Heart left ventricle (tissue), 16 donors: ENCODE data around the gene SLFN12. TPM values are rescaled to one million over a fixed set of nuclear protein-coding genes. Genes with fewer than 3 reads are reported as not detected.

ENCODE experiments used
- ATAC-seq, 4 donors: fragments of 200-7000 bp; cut with Tn5 transposase; one replicate each; pipeline ENCODE4 v1.9.1; 2020 to 2022; ENCODE audit warnings: moderate library complexity in 4 of 4, mild to moderate bottlenecking in 3 of 4, moderate number of reproducible peaks in 1 of 4
- DNase-seq, 5 donors: peaks; one replicate each; pipeline ENCODE4 v3.0.0-alpha.2; 2020
- H3K27ac ChIP-seq, 12 donors: fragments of 200-600 bp; sonication (generic) in 4 of 12; one replicate each; pipeline versions ENCODE4 v1.5.0 to v1.8.0; 2016 to 2022; ENCODE audit warnings: mild to moderate bottlenecking in 2 of 12
- H3K27me3 ChIP-seq, 9 donors: fragments of 200-600 bp; sonication (generic) in 2 of 9; one replicate each; pipeline versions ENCODE4 v1.5.1 to v1.8.0; 2016 to 2022; ENCODE audit warnings: mild to moderate bottlenecking in 3 of 9
- H3K36me3 ChIP-seq, 9 donors: fragments of 200-600 bp; sonication (generic) in 2 of 9; one replicate each; pipeline versions ENCODE4 v1.5.0 to v1.8.0; 2018 to 2022; ENCODE audit warnings: mild to moderate bottlenecking in 2 of 9
- H3K4me1 ChIP-seq, 12 donors: fragments of 200-600 bp; sonication (generic) in 4 of 12; one replicate each; pipeline versions ENCODE4 v1.5.0 to v1.8.0; 2016 to 2022; ENCODE audit warnings: mild to moderate bottlenecking in 3 of 12
- H3K4me3 ChIP-seq, 12 donors: fragments of 200-600 bp; sonication (generic) in 4 of 12; one replicate each; pipeline versions ENCODE4 v1.5.0 to v1.8.0; 2017 to 2022; ENCODE audit warnings: mild to moderate bottlenecking in 9 of 12, moderate library complexity in 4 of 12
- H3K9me3 ChIP-seq, 12 donors: fragments of 200-600 bp; sonication (generic) in 4 of 12; one replicate each; pipeline versions ENCODE4 v1.5.0 to v1.8.0; 2016 to 2022; ENCODE audit warnings: mild to moderate bottlenecking in 1 of 12
- POLR2A ChIP-seq, 2 donors: fragments of 450-650 bp; IDR thresholded peaks; one replicate each; pipeline ENCODE4 v1.6.1; 2017; ENCODE audit warnings: antibody characterized with exemption in 2 of 2, mild to moderate bottlenecking in 2 of 2, moderate library complexity in 2 of 2
- WGBS, 4 donors: extraction: QIAGEN DNeasy Blood & Tissue Kit in 2 of 4; methylation state at CpG; one replicate each; pipeline versions ENCODE4 v1.1.5 to v1.1.7; 2013 to 2018; 5-methylcytosine and 5-hydroxymethylcytosine counted together
- intact Hi-C, 10 donors: fragments of 100-400 bp; cut with DNase I; formaldehyde crosslinking; loops; one replicate each; pipeline versions ENCODE4 v1.11.1 to v1.14.2; 2022
- polyA plus RNA-seq, 2 donors: library from polyadenylated mRNA; stranded (reverse); fragments of 200-250 nt; gene quantifications; one replicate each; pipeline ENCODE4 v1.2.3, GENCODE V29; 2013
- total RNA-seq, 9 donors: library from RNA; depleted of rRNA in 2 of 9; stranded (reverse); fragments of >200 nt in 2 of 9; fragmentation: NEBNext Ultra II Directional in 3 of 9; extraction: Animal tissue kit (Norgen Biotek cat#: 25700) in 3 of 9; gene quantifications; one replicate each; pipeline versions ENCODE4 v1.1.0 to v1.2.4, GENCODE V29; 2016 to 2023
- TF ChIP-seq, protein P1 (sequence below), 12 donors: fragments of 200-600 bp; sonication (generic) in 4 of 12; IDR thresholded peaks; one replicate each; pipeline versions ENCODE4 v1.5.0 to v1.8.0; 2018 to 2022; ENCODE audit warnings: antibody characterized with exemption in 12 of 12, mild to moderate bottlenecking in 5 of 12
- donor health status: ischemic (EF 13 %, LVEDD 7.1; RV severe dilation, severe dysfunction).
- donor health status: healthy with polysubstance abuse.
- donor health status: DM: no; HTN: yes; CAD: no.
- donor health status: DM: no; HTN: no; CAD: no.
- donor health status: ischemic (EF 25% LVEDD 6.9; RV normal size, moderate dysfunction).
- donor health status: ischemic (EF 25% LVEDD 5.7; RV mildly dilated, moderate dysfunction).
- donor health status: healthy.
- donor health status: DM: yes; HTN: yes; CAD: no.
- donor health status: ischemic (EF 35%, LVEDD 5.7; RV mildly dilated, moderate dysfunction).
- donor health status: nonischemic (EF 11% LVEDD 7.7; RV severe dilation, severe dysfunction).
- donor health status: DM: yes; HTN: yes; CAD: no.
- donor health status: PGD.
- donor health status: ischemic (EF 29% LVEDD 5.4; RV normal size, mild dysfunction).
- donor health status: nonischemic (EF 23%, LVEDD 6.1; RV moderate dilation, normal function).

Gene SLFN12
- total and polyA plus RNA-seq, 11 donors: 1.7 to 10.0 (median 4.3) TPM

GRCh38 chr17:35377068-35377467 lies 55.2 kb downstream of the SLFN12 start:
- Histone ChIP-seq H3K27ac (peak overlapping the region in 11 of 12 donors; percentile 11 to 68 (median 54)), H3K4me3 (peak overlapping the region in 5 of 12 donors; percentile 6 to 18 (median 6)), H3K9me3 (peaks cover 0 to 13% (median 0%) of the 10 kb centered on the region in 12 donors), H3K27me3 (peaks cover 0 to 20% (median 0%) of the 10 kb centered on the region in 9 donors), H3K36me3 (no peaks in the 10 kb centered on the region), H3K4me1 (peaks cover 0 to 43% (median 10%) of the 10 kb centered on the region in 12 donors)
- TF ChIP-seq POLR2A (IDR thresholded peaks at IDR 0.05): no peak
- TF ChIP-seq, protein P1, sequence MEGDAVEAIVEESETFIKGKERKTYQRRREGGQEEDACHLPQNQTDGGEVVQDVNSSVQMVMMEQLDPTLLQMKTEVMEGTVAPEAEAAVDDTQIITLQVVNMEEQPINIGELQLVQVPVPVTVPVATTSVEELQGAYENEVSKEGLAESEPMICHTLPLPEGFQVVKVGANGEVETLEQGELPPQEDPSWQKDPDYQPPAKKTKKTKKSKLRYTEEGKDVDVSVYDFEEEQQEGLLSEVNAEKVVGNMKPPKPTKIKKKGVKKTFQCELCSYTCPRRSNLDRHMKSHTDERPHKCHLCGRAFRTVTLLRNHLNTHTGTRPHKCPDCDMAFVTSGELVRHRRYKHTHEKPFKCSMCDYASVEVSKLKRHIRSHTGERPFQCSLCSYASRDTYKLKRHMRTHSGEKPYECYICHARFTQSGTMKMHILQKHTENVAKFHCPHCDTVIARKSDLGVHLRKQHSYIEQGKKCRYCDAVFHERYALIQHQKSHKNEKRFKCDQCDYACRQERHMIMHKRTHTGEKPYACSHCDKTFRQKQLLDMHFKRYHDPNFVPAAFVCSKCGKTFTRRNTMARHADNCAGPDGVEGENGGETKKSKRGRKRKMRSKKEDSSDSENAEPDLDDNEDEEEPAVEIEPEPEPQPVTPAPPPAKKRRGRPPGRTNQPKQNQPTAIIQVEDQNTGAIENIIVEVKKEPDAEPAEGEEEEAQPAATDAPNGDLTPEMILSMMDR (IDR thresholded peaks at IDR 0.05): no peak
- WGBS, 4 donors: 60 to 83% (median 74%) methylated on average over 2 of the region's 2 CpGs
- intact Hi-C loops: loop anchor here in 5 of 10 donors (2.0 to 10.0 kb wide), 7 partner anchors 56 to 165 kb away; partner anchors contain the start of genes SLFN12 (in 2 of the 5), SLFN12L (in 1 of the 5) and SLFN5 (in 1 of the 5)
- DNase-seq: no peak
- ATAC-seq: no peak

DNA sequence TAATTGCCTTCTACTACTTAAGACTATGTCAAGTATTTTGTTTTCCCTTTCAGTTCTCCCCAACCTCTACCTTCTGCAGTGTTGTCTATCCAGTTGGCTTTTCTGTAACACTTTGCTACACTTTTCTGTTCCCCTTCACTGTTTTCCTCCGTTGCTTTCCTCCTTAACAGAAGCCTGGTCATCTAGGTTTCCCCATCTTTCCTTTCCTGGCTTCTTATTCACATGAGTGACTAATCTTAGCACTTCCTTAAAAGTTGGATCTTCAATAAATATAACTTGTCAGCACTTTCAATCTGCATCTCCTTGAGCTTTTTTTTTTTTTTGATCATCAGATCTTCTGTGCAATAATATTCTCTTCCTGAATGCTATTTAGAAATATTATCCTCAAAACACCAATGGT lies 56.1 kb downstream of the SLFN12 start:
- 12 to 29% (median 16%) methylated on average over 1 of the region's 1 CpG for WGBS, 4 donors
- Histone ChIP-seq H3K27me3 (peaks cover 0 to 20% (median 0%) of the 10 kb centered on the region in 9 donors), H3K36me3 (no peaks in the 10 kb centered on the region), H3K4me3 (peak overlapping the region in 6 of 12 donors; percentile 5 to 82 (median 18)), H3K4me1 (peaks cover 0 to 47% (median 10%) of the 10 kb centered on the region in 12 donors), H3K27ac (peak overlapping the region; percentile 2 to 98 (median 80)), H3K9me3 (peaks cover 0 to 13% (median under 1%) of the 10 kb centered on the region in 12 donors)
- ATAC-seq (no peak), DNase-seq (no peak)
- intact Hi-C loops: loop anchor here in 5 of 10 donors (2.0 to 10.0 kb wide), 7 partner anchors 57 to 166 kb away; partner anchors contain the start of genes SLFN12 (in 2 of the 5), SLFN12L (in 1 of the 5) and SLFN5 (in 1 of the 5)
- TF ChIP-seq POLR2A (IDR thresholded peaks at IDR 0.05): no peak
- TF ChIP-seq, protein P1 (IDR thresholded peaks at IDR 0.05): no peak

GRCh38 chr17:35374766-35375344 lies 57.4 kb downstream of the SLFN12 start:
- no peak for TF ChIP-seq POLR2A (IDR thresholded peaks at IDR 0.05)
- TF ChIP-seq, protein P1 (IDR thresholded peaks at IDR 0.05): no peak
- H3K4me3 ChIP-seq: peak overlapping the region in 11 of 12 donors; percentile 56 to 82 (median 73)
- ATAC-seq (no peak), DNase-seq (no peak)
- peaks cover 0 to 53% (median 10%) of the 10 kb centered on the region in 12 donors for H3K4me1 ChIP-seq
- H3K27ac ChIP-seq: peak overlapping the region; percentile 92 to 98 (median 95)
- H3K9me3 ChIP-seq: peaks cover 0 to 22% (median 6%) of the 10 kb centered on the region in 12 donors
- 42 to 51% (median 46%) methylated on average over 3 of the region's 3 CpGs for WGBS, 4 donors
- peaks cover 0 to 20% (median 0%) of the 10 kb centered on the region in 9 donors for H3K27me3 ChIP-seq
- H3K36me3 ChIP-seq: no peaks in the 10 kb centered on the region
- intact Hi-C loops: loop anchor here in 9 of 10 donors (1.0 to 10.0 kb wide), 11 partner anchors 28 to 167 kb away; partner anchors contain the start of genes SLFN12 (in 3 of the 9), SLFN12L (in 1 of the 9), SLFN13 (in 1 of the 9) and SLFN5 (in 1 of the 9)
